Measurements from ENCODE around the gene RNU5D-1.

Gene RNU5D-1

GRCh38 chr1:44696789-44697345 is 34.1 kb downstream of the RNU5D-1 start:
- no peak for DNase-seq

GRCh38 chr1:44696101-44696500 is 34.9 kb downstream of the RNU5D-1 start:
- DNase-seq = no peak

GRCh38 chr1:44695671-44696070 is 35.3 kb downstream of the RNU5D-1 start:
- no peak for DNase-seq

- no peak for DNase-seq
These were observed 36.0 kb downstream of the RNU5D-1 start for GRCh38 chr1:44694863-44695478.

- DNase-seq = no peak
These were observed 37.1 kb downstream of the RNU5D-1 start for GRCh38 chr1:44693900-44694299.

GRCh38 chr1:44693159-44693558 is 37.8 kb downstream of the RNU5D-1 start:
- no peak for DNase-seq

- no peak for DNase-seq
These were observed 41.6 kb downstream of the RNU5D-1 start for GRCh38 chr1:44689447-44689765.

GRCh38 chr1:44688760-44689446 is 42.1 kb downstream of the RNU5D-1 start:
- no peak for DNase-seq

GRCh38 chr1:44685881-44686280 is 45.1 kb downstream of the RNU5D-1 start:
- DNase-seq = no peak

- DNase-seq = no peak
These were observed 45.8 kb downstream of the RNU5D-1 start for GRCh38 chr1:44685218-44685617.

- no peak for DNase-seq
These were observed 46.4 kb downstream of the RNU5D-1 start for GRCh38 chr1:44684525-44684924.

GRCh38 chr1:44682883-44683265 is 48.1 kb downstream of the RNU5D-1 start:
- DNase-seq = no peak

- DNase-seq = no peak
These were observed 48.8 kb downstream of the RNU5D-1 start for GRCh38 chr1:44681905-44682882.

Data from NCI-H1417 treated with DMSO at 0.1 percent for 48 hours (cell line).